Measurements from ENCODE around the gene RUNX3. TPM values are rescaled to one million over a fixed set of nuclear protein-coding genes. Genes with fewer than 3 reads are reported as not detected.

Gene RUNX3
- total and polyA plus RNA-seq, 2 donors (not counting 3 experiments of a cell fraction or from before 2014, with no cell fraction given), result not detected

DNA sequence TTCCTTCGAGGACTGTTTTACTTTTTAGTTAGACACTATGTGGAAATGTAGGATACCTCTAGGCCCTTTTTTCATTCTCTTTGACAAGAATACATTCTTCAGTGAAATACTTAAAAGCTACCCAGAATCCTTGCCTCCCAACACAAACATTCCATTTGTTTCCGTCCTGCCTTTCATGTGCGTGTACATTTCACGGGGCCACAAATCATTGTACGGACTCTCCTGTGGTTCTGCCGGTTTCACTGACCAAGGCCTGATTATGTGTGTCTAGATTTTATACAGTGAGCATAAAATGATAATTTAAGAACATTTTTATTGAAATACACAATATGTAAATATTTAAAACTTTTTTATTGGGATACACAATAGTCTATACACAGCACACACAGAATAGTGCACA is 76.4 kb downstream of the RUNX3 start:
- Histone ChIP-seq H2AFZ (ENCODE audit: low read depth, low read length) (no peak overlapping the region), H3K27ac (ENCODE audit: insufficient read depth, low read depth, low read length) (no peak overlapping the region), H3K9me3 (replicated peaks; ENCODE audit: control insufficient read depth, insufficient read depth, low read length) (no peaks in the 10 kb centered on the region), H3K27me3 (ENCODE audit: control insufficient read depth in 2 of 2, insufficient read depth in 2 of 2, low read length in 2 of 2) (no peaks in the 10 kb centered on the region), H3K9ac (replicated peaks; ENCODE audit: extremely low read depth, insufficient read depth, low read length) (no peak overlapping the region), H3K4me2 (ENCODE audit: insufficient read depth, low read length) (no peak overlapping the region), H4K20me1 (replicated peaks; ENCODE audit: control insufficient read depth, extremely low read depth, insufficient read depth, low read length) (no peaks in the 10 kb centered on the region), H3K79me2 (ENCODE audit: control insufficient read depth, insufficient read depth, low read length) (no peaks in the 10 kb centered on the region), H3K36me3 (ENCODE audit: control insufficient read depth in 2 of 2, extremely low read depth in 1 of 2, insufficient read depth in 2 of 2, low read length in 2 of 2) (no peaks in the 10 kb centered on the region), H3K4me3 (replicated peaks in 1 of 3; ENCODE audit: insufficient read depth in 1 of 3, low read depth in 1 of 3, low read length in 3 of 3) (no peak overlapping the region), H3K9me1 (replicated peaks; ENCODE audit: control insufficient read depth, extremely low read depth, insufficient read depth, low read length) (no peaks in the 10 kb centered on the region), H3K4me1 (ENCODE audit: control insufficient read depth, extremely low read depth, insufficient read depth, low read length) (peaks cover 15% of the 10 kb centered on the region)
- dilution Hi-C loops (cut with MboI; ENCODE audit: extremely low pct_ligation_motif_present, low sequenced_read_pairs), result no loop called here
- no peak for DNase-seq (ENCODE audit: low read depth, low spot score)
- TF ChIP-seq, protein P1, sequence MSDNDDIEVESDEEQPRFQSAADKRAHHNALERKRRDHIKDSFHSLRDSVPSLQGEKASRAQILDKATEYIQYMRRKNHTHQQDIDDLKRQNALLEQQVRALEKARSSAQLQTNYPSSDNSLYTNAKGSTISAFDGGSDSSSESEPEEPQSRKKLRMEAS (IDR thresholded peaks at IDR 0.05; ENCODE audit: insufficient read depth, insufficient read length), result no peak
- TF ChIP-seq, protein P2, sequence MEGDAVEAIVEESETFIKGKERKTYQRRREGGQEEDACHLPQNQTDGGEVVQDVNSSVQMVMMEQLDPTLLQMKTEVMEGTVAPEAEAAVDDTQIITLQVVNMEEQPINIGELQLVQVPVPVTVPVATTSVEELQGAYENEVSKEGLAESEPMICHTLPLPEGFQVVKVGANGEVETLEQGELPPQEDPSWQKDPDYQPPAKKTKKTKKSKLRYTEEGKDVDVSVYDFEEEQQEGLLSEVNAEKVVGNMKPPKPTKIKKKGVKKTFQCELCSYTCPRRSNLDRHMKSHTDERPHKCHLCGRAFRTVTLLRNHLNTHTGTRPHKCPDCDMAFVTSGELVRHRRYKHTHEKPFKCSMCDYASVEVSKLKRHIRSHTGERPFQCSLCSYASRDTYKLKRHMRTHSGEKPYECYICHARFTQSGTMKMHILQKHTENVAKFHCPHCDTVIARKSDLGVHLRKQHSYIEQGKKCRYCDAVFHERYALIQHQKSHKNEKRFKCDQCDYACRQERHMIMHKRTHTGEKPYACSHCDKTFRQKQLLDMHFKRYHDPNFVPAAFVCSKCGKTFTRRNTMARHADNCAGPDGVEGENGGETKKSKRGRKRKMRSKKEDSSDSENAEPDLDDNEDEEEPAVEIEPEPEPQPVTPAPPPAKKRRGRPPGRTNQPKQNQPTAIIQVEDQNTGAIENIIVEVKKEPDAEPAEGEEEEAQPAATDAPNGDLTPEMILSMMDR (IDR thresholded peaks at IDR 0.05; ENCODE audit: extremely low read depth in 1 of 2, insufficient read depth in 1 of 2, low read depth in 1 of 2, low read length in 2 of 2), result no peak
- no peak for TF ChIP-seq JUN (IDR thresholded peaks at IDR 0.05; ENCODE audit: borderline replicate concordance, insufficient read depth, insufficient read length, low read depth)
- no peak for TF ChIP-seq POLR2A (IDR thresholded peaks at IDR 0.05; ENCODE audit: low read depth, low read length)
- no peak for TF ChIP-seq GATA2 (IDR thresholded peaks at IDR 0.05; ENCODE audit: insufficient read depth, insufficient read length, low read depth, low read length)
- no peak for TF ChIP-seq MYC (IDR thresholded peaks at IDR 0.05; ENCODE audit: low read depth, low read length)
- no peak for TF ChIP-seq POLR2AphosphoS5 (IDR thresholded peaks at IDR 0.05; ENCODE audit: insufficient read depth, low read depth, low read length)
- no peak for TF ChIP-seq EZH2 (IDR thresholded peaks at IDR 0.05; ENCODE audit: borderline replicate concordance, low read depth, low read length, severe bottlenecking)
- TF ChIP-seq FOS (IDR thresholded peaks at IDR 0.05; ENCODE audit: borderline replicate concordance, insufficient read depth, low read length), result no peak
- no TSS peak for BruUV-seq (replicated peaks)
- ChIA-PET POLR2A (no interaction called here), CTCF (interaction anchor here (1.0 kb wide), 1 partner anchor 655 kb away, joined by 3 read pairs; no protein-coding TSS in a partner anchor)
- FAIRE-seq, result no peak
- intact Hi-C loops (cut with micrococcal nuclease), result no loop called here
